Body of pancreas (tissue), 4 donors: ENCODE data around the gene STAT2. TPM values are rescaled to one million over a fixed set of nuclear protein-coding genes. Genes with fewer than 3 reads are reported as not detected.

ENCODE experiments used
- ATAC-seq: fragments of 150-250 bp; one replicate; pipeline ENCODE4 v1.9.1; 2016
- DNase-seq, 4 donors: peaks; one replicate each; pipeline ENCODE4 v3.0.0-alpha.2; 2019
- H3K27ac ChIP-seq, 4 donors: fragments of 200-600 bp; sonication (generic); 1 replicate in 3 of 4; 2 replicates in 1 of 4; pipeline versions ENCODE4 v1.5.1 to v1.6.1; 2016 to 2019; ENCODE audit warnings: mild to moderate bottlenecking in 1 of 4, mixed read lengths in 1 of 4, moderate library complexity in 1 of 4
- H3K27me3 ChIP-seq, 2 donors: fragments of 200-600 bp; sonication (generic); one replicate each; pipeline ENCODE4 v1.6.0; 2016; ENCODE audit warnings: mild to moderate bottlenecking in 1 of 2
- H3K36me3 ChIP-seq, 2 donors: fragments of 200-600 bp; sonication (generic); replicated peaks in 1 of 2; 2 replicates each; pipeline ENCODE4 v1.5.1; 2016; ENCODE audit warnings: low read depth in 2 of 2; ENCODE audit not compliant: insufficient read depth in 1 of 2
- H3K4me1 ChIP-seq: fragments of 200-600 bp; sonication (generic); one replicate; pipeline ENCODE4 v1.6.0; 2016
- H3K4me3 ChIP-seq, 2 donors: fragments of 200-600 bp; sonication (generic); 1 replicate in 1 of 2; 2 replicates in 1 of 2; pipeline ENCODE4 v1.5.1; 2016 to 2019
- H3K9me3 ChIP-seq, 3 donors: fragments of 200-600 bp; sonication (generic); 1 replicate in 2 of 3; 2 replicates in 1 of 3; pipeline ENCODE4 v1.5.1; 2016
- CTCF ChIP-seq, 7 experiments: fragments of 450-650 bp in 4 of 7; fragments of 200-600 bp in 3 of 7; sonication (generic) in 3 of 7; IDR thresholded peaks; one replicate each; pipeline ENCODE4 v1.5.1; 2016 to 2019; ENCODE audit warnings: antibody characterized with exemption in 7 of 7
- POLR2A ChIP-seq, 3 donors: fragments of 450-650 bp; IDR thresholded peaks; one replicate each; pipeline ENCODE4 v1.6.1; 2016; ENCODE audit warnings: antibody characterized with exemption in 3 of 3, mild to moderate bottlenecking in 2 of 3
- WGBS, 2 donors: methylation state at CpG; one replicate each; pipeline ENCODE4 v1.1.5; 2017; 5-methylcytosine and 5-hydroxymethylcytosine counted together
- intact Hi-C: fragments of 100-400 bp; cut with DNase I; formaldehyde crosslinking; loops from one replicate; pipeline ENCODE4 v1.15.1; 2023
- total RNA-seq, 2 donors: library from RNA; depleted of rRNA; stranded (reverse); fragments of >200 nt; gene quantifications; one replicate each; pipeline ENCODE4 v1.1.0, GENCODE V29; 2016

Gene STAT2
- total RNA-seq, 2 donors from 2014 or later = 65.4 to 106 TPM

- intact Hi-C loops = no loop called here
Measured at GRCh38 chr12:56321027-56321426, 38.9 kb downstream of the STAT2 start.

GRCh38 chr12:56317675-56318074, 42.2 kb downstream of the STAT2 start:
- no peaks in the 10 kb centered on the region for H3K27me3 ChIP-seq
- ATAC-seq = no peak
- no peak overlapping the region for H3K4me3 ChIP-seq
- DNase-seq = no peak
- peaks cover 22% of the 10 kb centered on the region for H3K4me1 ChIP-seq
- no peak overlapping the region for H3K27ac ChIP-seq
- H3K36me3 ChIP-seq = peaks cover 0 to 17% of the 10 kb centered on the region in 2 donors
- 95 to 98% methylated on average over 3 of the region's 3 CpGs for WGBS, 2 donors
- TF ChIP-seq POLR2A (IDR thresholded peaks at IDR 0.05) (no peak), CTCF (IDR thresholded peaks at IDR 0.05) (no peak)
- H3K9me3 ChIP-seq = no peaks in the 10 kb centered on the region
- intact Hi-C loops = loop anchor here (10.0 kb wide), 1 partner anchor 137 kb away; the partner anchor contains the start of gene MIP

More at GRCh38 chr12:56321027-56321426, 38.9 kb downstream of the STAT2 start:
- 82 to 90% methylated on average over 2 of the region's 2 CpGs for WGBS, 2 donors
- no peak for ATAC-seq
- H3K4me1 ChIP-seq = peaks cover 9% of the 10 kb centered on the region
- H3K9me3 ChIP-seq = no peaks in the 10 kb centered on the region
- H3K4me3 ChIP-seq = no peak overlapping the region
- no peak for DNase-seq
- no peak for TF ChIP-seq POLR2A (IDR thresholded peaks at IDR 0.05)
- TF ChIP-seq CTCF (IDR thresholded peaks at IDR 0.05) = no peak
- no peaks in the 10 kb centered on the region for H3K27me3 ChIP-seq
- H3K27ac ChIP-seq = no peak overlapping the region
- peaks cover 5 to 43% of the 10 kb centered on the region in 2 donors for H3K36me3 ChIP-seq

GRCh38 chr12:56315622-56316473, 44.1 kb downstream of the STAT2 start, which contains the start of gene CNPY2:
Gene CNPY2, minus strand, starts transcription at chr12:56315988. Its CDS starts 771 bp downstream, at chr12:56315217.
- 0 to 4% methylated on average over 4 to 61 of the region's 62 CpGs for WGBS, 2 donors
- intact Hi-C loops = loop anchor here (10.0 kb wide), 1 partner anchor 139 kb away; the partner anchor contains the start of gene MIP
- H3K36me3 ChIP-seq = peaks cover 0 to 17% of the 10 kb centered on the region in 2 donors
- H3K27ac ChIP-seq = peak within 1 kb of the TSS; percentile 95 to 98 (median 97)
- peak within 1 kb of the TSS; percentile 72 to 89 for H3K4me3 ChIP-seq
- TF ChIP-seq CTCF (IDR thresholded peaks at IDR 0.05) = peak in 4 of 7 experiments; percentile 11 to 49 (median 42)
- peak; percentile 74 to 96 (median 92) for TF ChIP-seq POLR2A (IDR thresholded peaks at IDR 0.05)
- H3K4me1 ChIP-seq = peaks cover 22% of the 10 kb centered on the region
- no peaks in the 10 kb centered on the region for H3K9me3 ChIP-seq
- no peaks in the 10 kb centered on the region for H3K27me3 ChIP-seq
- DNase-seq (peak; percentile 96 to 98 (median 96)), ATAC-seq (peak; percentile 91)

GRCh38 chr12:56315249-56315621, 44.7 kb downstream of the STAT2 start:
- Histone ChIP-seq H3K36me3 (peaks cover 0 to 19% of the 10 kb centered on the region in 2 donors), H3K4me3 (peak overlapping the region; percentile 72 to 89), H3K27ac (peak overlapping the region; percentile 95 to 98 (median 97)), H3K9me3 (no peaks in the 10 kb centered on the region), H3K4me1 (peaks cover 22% of the 10 kb centered on the region), H3K27me3 (no peaks in the 10 kb centered on the region)
- DNase-seq = peak in 2 of 4 donors; percentile 15 to 16
- WGBS, 2 donors = 0 to 1% methylated on average over 1 to 11 of the region's 11 CpGs
- no peak for ATAC-seq
- intact Hi-C loops = loop anchor here (10.0 kb wide), 1 partner anchor 140 kb away; the partner anchor contains the start of gene MIP
- no peak for TF ChIP-seq CTCF (IDR thresholded peaks at IDR 0.05)
- TF ChIP-seq POLR2A (IDR thresholded peaks at IDR 0.05) = no peak
